Measurements from ENCODE around the gene RBM34.

DNA sequence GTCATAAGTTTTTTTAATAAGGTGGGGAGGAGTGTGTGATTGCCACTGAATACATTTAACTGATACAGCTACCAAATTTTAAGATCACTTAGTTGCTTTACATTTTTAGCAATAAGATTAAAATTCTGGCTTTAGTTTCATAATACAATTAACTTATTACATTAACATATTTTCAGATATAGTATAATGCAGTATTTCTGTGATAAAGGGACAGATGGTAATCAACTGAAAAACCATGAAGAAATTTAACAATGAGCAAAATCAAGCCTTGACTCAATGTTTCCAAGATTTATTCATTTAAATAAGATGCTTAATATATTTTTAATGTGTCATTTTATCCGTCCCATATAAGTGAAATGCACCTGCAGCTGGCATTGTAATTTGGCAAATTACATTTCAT, 36.4 kb downstream of the RBM34 start:
- TF ChIP-seq POLR2AphosphoS5 (IDR thresholded peaks at IDR 0.05) (no peak), CTCF (IDR thresholded peaks at IDR 0.05) (no peak), POLR2A (IDR thresholded peaks at IDR 0.05) (no peak)
